HCT116 (cell line): Measurements from ENCODE around the gene LRP1B. TPM values are rescaled to one million over a fixed set of nuclear protein-coding genes. Genes with fewer than 3 reads are reported as not detected.

Experiments used
- ATAC-seq: fragments of 200-7000 bp; cut with Tn5 transposase; 2 replicates; pipeline ENCODE4 v1.9.1; 2020; ENCODE audit warnings: mild to moderate bottlenecking, moderate library complexity
- BruUV-seq: library from RNA; stranded (reverse); fragments of 400-500 nt; replicated peaks from 2 replicates; lab custom pipeline; 2021; lab: Mats Ljungman, UMichigan
- CTCF ChIA-PET: fragments of 300-600 bp; sonication (Branson Sonifier 250); formaldehyde crosslinking; loops from one replicate; lab custom pipeline; 2021; ENCODE audit warnings: antibody characterized with exemption; lab: Charles Lee
- POLR2A ChIA-PET: fragments of 300-600, 350-600 bp; sonication (Branson Sonifier 250); formaldehyde crosslinking; loops from one replicate; lab custom pipeline; 2021; ENCODE audit warnings: antibody characterized with exemption; lab: Charles Lee
- RAD21 ChIA-PET, 2 experiments: fragments of 300-600 bp; sonication (Branson Sonifier 250); formaldehyde crosslinking; loops; one replicate each; lab custom pipeline; 2023; ENCODE audit warnings: low total read pairs in 2 of 2; ENCODE audit not compliant: uncharacterized antibody in 2 of 2, unreplicated experiment in 2 of 2, low non-redundant PET in 1 of 2; lab: Charles Lee
- DNase-seq: peaks from one replicate; pipeline ENCODE4 v3.0.0-alpha.2; 2010; ENCODE audit warnings: low read depth, low spot score
- H2AFZ ChIP-seq: fragments of 200-600 bp; shearing (Covaris generic), sonication (generic); 2 replicates; pipeline ENCODE4 v1.6.1; 2017; ENCODE audit warnings: low read depth, mixed run types, mixed read lengths, antibody characterized with exemption, low read length; ENCODE audit not compliant: poor library complexity, severe bottlenecking
- H3K27ac ChIP-seq: 2 replicates; pipeline ENCODE4 v1.5.1; 2012; ENCODE audit warnings: low read depth, low read length
- H3K27me3 ChIP-seq: fragments of 200-600 bp; sonication (generic); 2 replicates; pipeline ENCODE4 v1.6.1; 2016; ENCODE audit warnings: mixed run types, low read length, mixed read lengths; ENCODE audit not compliant: insufficient read depth
- H3K36me3 ChIP-seq, 2 experiments: fragments of 200-500 bp in 1 of 2; fragments of 200-600 bp in 1 of 2; sonication (Bioruptor generic) in 1 of 2; sonication (generic) in 1 of 2; 2 replicates each; pipeline versions ENCODE4 v1.5.1 to v1.6.1; 2014 to 2016; ENCODE audit warnings: low read length in 2 of 2, inconsistent platforms in 1 of 2, mixed read lengths in 1 of 2, mixed run types in 1 of 2; ENCODE audit not compliant: insufficient read depth in 2 of 2, control insufficient read depth in 1 of 2
- H3K4me1 ChIP-seq, 2 experiments: fragments of 200-600 bp in 1 of 2; sonication (generic) in 1 of 2; 2 replicates each; pipeline versions ENCODE4 v1.5.1 to v1.6.1; 2012 to 2017; ENCODE audit warnings: low read length in 2 of 2, inconsistent platforms in 1 of 2, mild to moderate bottlenecking in 1 of 2, mixed read lengths in 1 of 2, mixed run types in 1 of 2, moderate library complexity in 1 of 2; ENCODE audit not compliant: insufficient read depth in 2 of 2, control insufficient read depth in 1 of 2
- H3K4me2 ChIP-seq: fragments of 200-600 bp; sonication (generic); 2 replicates; pipeline ENCODE4 v1.6.1; 2017; ENCODE audit warnings: mixed run types, low read length, mixed read lengths
- H3K4me3 ChIP-seq, 2 experiments: fragments of 200-600 bp in 1 of 2; sonication (generic) in 1 of 2; replicated peaks in 1 of 2; 2 replicates each; pipeline ENCODE4 v1.5.1; 2011 to 2016; ENCODE audit warnings: low read length in 2 of 2, control low read depth in 1 of 2, low read depth in 1 of 2, mild to moderate bottlenecking in 1 of 2, mixed read lengths in 1 of 2, mixed run types in 1 of 2
- H3K79me2 ChIP-seq: fragments of 200-600 bp; sonication (generic); 2 replicates; pipeline ENCODE4 v1.6.1; 2017; ENCODE audit warnings: mild to moderate bottlenecking, mixed run types, low read length, moderate library complexity, mixed read lengths; ENCODE audit not compliant: insufficient read depth
- H3K9ac ChIP-seq: fragments of 200-600 bp; sonication (generic); 2 replicates; pipeline ENCODE4 v1.6.1; 2016; ENCODE audit warnings: low read length, mixed read lengths
- H3K9me2 ChIP-seq: fragments of 200-600 bp; sonication (generic), shearing (Covaris generic); 2 replicates; pipeline ENCODE4 v1.6.1; 2017; ENCODE audit warnings: mixed run types, mild to moderate bottlenecking, moderate library complexity; ENCODE audit not compliant: insufficient read depth
- H3K9me3 ChIP-seq, 2 experiments: fragments of 200-500 bp in 1 of 2; fragments of 200-600 bp in 1 of 2; sonication (Bioruptor generic) in 1 of 2; sonication (generic) in 1 of 2; 2 replicates each; pipeline ENCODE4 v1.6.1; 2014 to 2017; ENCODE audit warnings: low read length in 2 of 2, mixed read lengths in 2 of 2, inconsistent platforms in 1 of 2, low read depth in 1 of 2, mild to moderate bottlenecking in 1 of 2, mixed run types in 1 of 2, moderate library complexity in 1 of 2; ENCODE audit not compliant: control insufficient read depth in 1 of 2, insufficient read depth in 1 of 2
- H4K20me1 ChIP-seq: fragments of 200-600 bp; sonication (generic), shearing (Covaris generic); 2 replicates; pipeline ENCODE4 v1.6.1; 2017; ENCODE audit warnings: mixed run types, mild to moderate bottlenecking, moderate library complexity; ENCODE audit not compliant: insufficient read depth
- ATF3 ChIP-seq: IDR thresholded peaks from 2 replicates; pipeline ENCODE4 v1.6.1; 2012
- CBX3 ChIP-seq: IDR thresholded peaks from 2 replicates; pipeline ENCODE4 v1.6.1; 2012; ENCODE audit warnings: low read depth
- EZH2 ChIP-seq: fragments of 200-600 bp; sonication (generic); IDR thresholded peaks from 2 replicates; pipeline ENCODE4 v1.6.1; 2017; ENCODE audit warnings: antibody characterized with exemption, mixed run types
- EZH2phosphoT487 ChIP-seq: fragments of 200-600 bp; IDR thresholded peaks from 2 replicates; pipeline ENCODE4 v1.6.1; 2018; ENCODE audit warnings: antibody characterized with exemption, borderline replicate concordance
- REST ChIP-seq: IDR thresholded peaks from 2 replicates; pipeline ENCODE4 v1.6.1; 2012; ENCODE audit warnings: low read depth
- SIN3A ChIP-seq: IDR thresholded peaks from 2 replicates; pipeline ENCODE4 v1.6.1; 2012; ENCODE audit warnings: low read depth
- YY1 ChIP-seq: IDR thresholded peaks from 2 replicates; pipeline ENCODE4 v1.6.1; 2011; ENCODE audit warnings: low read length, low read depth, moderate library complexity, mild to moderate bottlenecking; ENCODE audit not compliant: insufficient replicate concordance; ENCODE audit errors: extremely low read depth
- ZBTB33 ChIP-seq: IDR thresholded peaks from 2 replicates; pipeline ENCODE4 v1.6.1; 2011; ENCODE audit warnings: mild to moderate bottlenecking, low read length, moderate library complexity; ENCODE audit not compliant: insufficient replicate concordance; ENCODE audit errors: extremely low read depth
- ZFX ChIP-seq: fragments of 450-650 bp; IDR thresholded peaks from 2 replicates; pipeline ENCODE4 v1.6.1; 2017
- intact Hi-C: fragments of 100-400 bp; cut with micrococcal nuclease; formaldehyde crosslinking; loops from 2 replicates; pipeline ENCODE4 v1.10.0; 2022
- total RNA-seq: library from RNA; stranded (reverse); gene quantifications from one replicate; pipeline ENCODE4 v1.2.1, GENCODE V29; 2021; ENCODE audit not compliant: unreplicated experiment

The LRP1B gene
- total RNA-seq, 1 experiment from 2014 or later, result 0.34 TPM

GRCh38 chr2:141142025-141142424 lies 988.8 kb downstream of the LRP1B start:
- no TSS peak for BruUV-seq
- H2AFZ ChIP-seq, result no peak overlapping the region
- RAD21 ChIA-PET, result no interaction called here

More at GRCh38 chr2:141142025-141142424, 988.8 kb downstream of the LRP1B start:
- Histone ChIP-seq H3K9me2 (no peaks in the 10 kb centered on the region), H3K36me3 (no peaks in the 10 kb centered on the region), H3K27me3 (no peaks in the 10 kb centered on the region), H3K9me3 (no peaks in the 10 kb centered on the region), H3K9ac (no peak overlapping the region), H3K27ac (no peak overlapping the region), H4K20me1 (no peaks in the 10 kb centered on the region), H3K79me2 (no peaks in the 10 kb centered on the region), H3K4me2 (no peak overlapping the region), H3K4me1 (no peaks in the 10 kb centered on the region), H3K4me3 (no peak overlapping the region)
- ATAC-seq, result no peak
- intact Hi-C loops, result no loop called here
- ChIA-PET CTCF (no interaction called here), POLR2A (no interaction called here)
- TF ChIP-seq SIN3A, result no peak
- no peak for TF ChIP-seq EZH2
- no peak for TF ChIP-seq ZBTB33
- TF ChIP-seq REST, result no peak
- no peak for TF ChIP-seq ZFX
- no peak for TF ChIP-seq CBX3
- TF ChIP-seq YY1, result no peak
- no peak for TF ChIP-seq ATF3
- TF ChIP-seq EZH2phosphoT487, result no peak
- no peak for DNase-seq
